Measurements from ENCODE around the gene DHX29. TPM values are rescaled to one million over a fixed set of nuclear protein-coding genes. Genes with fewer than 3 reads are reported as not detected.

The DHX29 gene, protein sequence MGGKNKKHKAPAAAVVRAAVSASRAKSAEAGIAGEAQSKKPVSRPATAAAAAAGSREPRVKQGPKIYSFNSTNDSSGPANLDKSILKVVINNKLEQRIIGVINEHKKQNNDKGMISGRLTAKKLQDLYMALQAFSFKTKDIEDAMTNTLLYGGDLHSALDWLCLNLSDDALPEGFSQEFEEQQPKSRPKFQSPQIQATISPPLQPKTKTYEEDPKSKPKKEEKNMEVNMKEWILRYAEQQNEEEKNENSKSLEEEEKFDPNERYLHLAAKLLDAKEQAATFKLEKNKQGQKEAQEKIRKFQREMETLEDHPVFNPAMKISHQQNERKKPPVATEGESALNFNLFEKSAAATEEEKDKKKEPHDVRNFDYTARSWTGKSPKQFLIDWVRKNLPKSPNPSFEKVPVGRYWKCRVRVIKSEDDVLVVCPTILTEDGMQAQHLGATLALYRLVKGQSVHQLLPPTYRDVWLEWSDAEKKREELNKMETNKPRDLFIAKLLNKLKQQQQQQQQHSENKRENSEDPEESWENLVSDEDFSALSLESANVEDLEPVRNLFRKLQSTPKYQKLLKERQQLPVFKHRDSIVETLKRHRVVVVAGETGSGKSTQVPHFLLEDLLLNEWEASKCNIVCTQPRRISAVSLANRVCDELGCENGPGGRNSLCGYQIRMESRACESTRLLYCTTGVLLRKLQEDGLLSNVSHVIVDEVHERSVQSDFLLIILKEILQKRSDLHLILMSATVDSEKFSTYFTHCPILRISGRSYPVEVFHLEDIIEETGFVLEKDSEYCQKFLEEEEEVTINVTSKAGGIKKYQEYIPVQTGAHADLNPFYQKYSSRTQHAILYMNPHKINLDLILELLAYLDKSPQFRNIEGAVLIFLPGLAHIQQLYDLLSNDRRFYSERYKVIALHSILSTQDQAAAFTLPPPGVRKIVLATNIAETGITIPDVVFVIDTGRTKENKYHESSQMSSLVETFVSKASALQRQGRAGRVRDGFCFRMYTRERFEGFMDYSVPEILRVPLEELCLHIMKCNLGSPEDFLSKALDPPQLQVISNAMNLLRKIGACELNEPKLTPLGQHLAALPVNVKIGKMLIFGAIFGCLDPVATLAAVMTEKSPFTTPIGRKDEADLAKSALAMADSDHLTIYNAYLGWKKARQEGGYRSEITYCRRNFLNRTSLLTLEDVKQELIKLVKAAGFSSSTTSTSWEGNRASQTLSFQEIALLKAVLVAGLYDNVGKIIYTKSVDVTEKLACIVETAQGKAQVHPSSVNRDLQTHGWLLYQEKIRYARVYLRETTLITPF (N-terminal part only)
- total RNA-seq: 17.1 and 20.5 TPM in 2 replicates

GRCh38 chr5:55307383-55308253, at the start of gene DHX29, which contains the start of gene MTREX:
TSS of gene DHX29 (minus strand) at chr5:55307694. CDS start at chr5:55307573, 121 bp downstream.
TSS of gene MTREX (plus strand) at chr5:55307989. CDS start at chr5:55308014, 25 bp downstream.

DNA sequence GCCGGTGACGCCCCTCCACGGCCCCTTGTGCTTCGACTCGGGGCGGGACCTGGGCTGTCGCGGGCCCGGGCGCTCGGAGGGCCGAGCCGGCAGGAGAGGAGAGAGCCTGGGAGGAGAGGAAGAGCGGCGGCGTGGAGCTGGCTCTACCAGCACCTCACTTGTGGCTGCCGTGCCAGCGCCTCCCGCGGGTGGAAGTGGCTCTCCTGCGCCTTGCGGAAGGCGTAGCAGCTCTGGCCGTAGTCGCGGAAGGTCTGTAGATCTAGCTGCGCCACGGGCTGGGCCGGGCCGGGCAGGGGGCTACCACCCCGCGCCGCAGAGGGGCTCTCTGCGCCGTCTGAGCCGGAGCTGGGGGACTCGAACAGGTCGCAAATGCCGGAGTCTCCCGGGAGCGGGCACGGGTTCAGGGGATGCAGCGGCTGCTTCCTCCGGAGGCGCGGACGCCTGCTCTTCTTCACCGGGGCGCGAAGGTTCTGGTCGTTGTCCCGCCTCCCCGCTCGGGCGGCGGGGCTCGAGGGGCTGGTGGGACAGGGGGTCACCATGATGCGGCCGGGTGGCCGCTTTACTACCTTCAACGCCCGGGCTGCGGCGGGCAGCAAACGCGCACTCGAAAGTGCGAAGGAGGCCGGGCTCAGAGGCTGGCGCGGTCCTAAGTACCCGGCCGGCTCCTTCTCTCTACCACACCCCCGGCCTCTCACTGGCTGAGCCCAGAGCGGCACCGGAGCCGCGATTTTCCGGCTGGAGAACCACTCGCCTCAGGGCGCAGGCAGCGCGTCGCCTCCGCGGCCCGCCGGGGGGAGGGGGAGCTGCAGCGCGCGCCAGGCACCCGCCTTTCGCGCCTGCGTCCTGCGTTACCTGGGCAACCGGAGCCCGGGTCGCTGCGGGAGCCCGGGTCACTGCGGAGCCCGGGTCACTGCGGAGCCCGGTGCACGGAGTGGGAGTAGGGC, 74.2 kb downstream of the DHX29 start, which contains the start of gene CCNO:
Gene CCNO (minus strand): TSS at position 624 of the 944 bp plus-strand sequence. CDS start 85 bp downstream, at position 539.

GRCh38 chr5:55226934-55227663, 80.4 kb downstream of the DHX29 start, which contains the start of gene MCIDAS:
TSS of gene MCIDAS (minus strand) at chr5:55227315. CDS start at chr5:55227138, 177 bp downstream.

Other genes starting within 250 kb of the DHX29 start
- gene GZMA, start 205.0 kb downstream of the DHX29 start, total RNA-seq: 0.33 TPM in 1 of 2 replicates, not detected in the other
- 9.9 and 17.2 TPM in 2 replicates for gene GPX8, start 147.5 kb downstream of the DHX29 start, total RNA-seq
- gene CDC20B, start 134.5 kb downstream of the DHX29 start, total RNA-seq: under 0.01 and 0.11 TPM in 2 replicates
- not detected in 2 replicates for gene MCIDAS, start 80.4 kb downstream of the DHX29 start, total RNA-seq
- gene CCNO, start 74.1 kb downstream of the DHX29 start, total RNA-seq: not detected in 2 replicates
- gene MTREX, start 295 bp upstream of the DHX29 start, total RNA-seq: 48.9 and 90.3 TPM in 2 replicates
- gene PLPP1, start 227.3 kb upstream of the DHX29 start, total RNA-seq: 206 and 616 TPM in 2 replicates